K562 (cell line): ENCODE data around the gene MEF2D. TPM values are rescaled to one million over a fixed set of nuclear protein-coding genes. Genes with fewer than 3 reads are reported as not detected.

Source experiments
- ATAC-seq: fragments of 200-7000 bp; cut with Tn5 transposase; 3 replicates; pipeline ENCODE4 v1.9.1; 2020; ENCODE audit warnings: moderate library complexity
- BruUV-seq: library from RNA; stranded (reverse); fragments of 400-500 nt; replicated peaks from 2 replicates; lab custom pipeline; 2021; lab: Mats Ljungman, UMichigan
- CTCF ChIA-PET: fragments of 300-600 bp; formaldehyde crosslinking; extraction: SDS; loops from one replicate; lab custom pipeline; 2021; ENCODE audit warnings: low intra/inter-chr PET ratio; lab: Yijun Ruan, JAX
- POLR2A ChIA-PET: fragments of 300-600, 350-650 bp; sonication (Branson Sonifier 250); formaldehyde crosslinking; extraction: SDS; loops from one replicate; lab custom pipeline; 2021; ENCODE audit warnings: antibody characterized with exemption, inconsistent platforms; lab: Yijun Ruan, JAX
- DNase-seq, 4 experiments: peaks; one replicate each; pipeline versions ENCODE4 v3.0.0 to v3.0.0-alpha.2; 2011 to 2018; ENCODE audit warnings: low spot score in 3 of 4, mixed read lengths in 3 of 4; ENCODE audit errors: extremely low read depth in 1 of 4
- FAIRE-seq: peaks from 2 replicates; lab custom pipeline; 2011; peaks lifted over from hg19 to GRCh38; lab: Jason Lieb, UNC
- H2AFZ ChIP-seq: 2 replicates; pipeline ENCODE4 v1.6.0; 2011; ENCODE audit warnings: low read depth, low read length, control low read depth, inconsistent platforms
- H3K27ac ChIP-seq: fragments of 200-600 bp; 3 replicates; pipeline ENCODE4 v1.8.0; 2011; ENCODE audit warnings: low read depth, mild to moderate bottlenecking, control low read depth, inconsistent platforms, low read length, moderate library complexity, mixed read lengths; ENCODE audit errors: extremely low read depth
- H3K27me3 ChIP-seq, 2 experiments: fragments of 300-600 bp in 1 of 2; 2 replicates in 1 of 2; 3 replicates in 1 of 2; pipeline versions ENCODE4 v1.6.0 to v1.8.0; 2011; ENCODE audit warnings: inconsistent platforms in 2 of 2, low read length in 2 of 2, mild to moderate bottlenecking in 1 of 2, mixed read lengths in 1 of 2, moderate library complexity in 1 of 2; ENCODE audit not compliant: control insufficient read depth in 2 of 2, insufficient read depth in 2 of 2
- H3K36me3 ChIP-seq: fragments of 300-600 bp; 3 replicates; pipeline ENCODE4 v1.8.0; 2011; ENCODE audit warnings: mild to moderate bottlenecking, low read length, inconsistent platforms; ENCODE audit not compliant: control insufficient read depth, insufficient read depth
- H3K4me1 ChIP-seq, 2 experiments: fragments of 200-600 bp in 1 of 2; replicated peaks in 1 of 2; 2 replicates in 1 of 2; 3 replicates in 1 of 2; pipeline versions ENCODE4 v1.5.1 to v1.8.0; 2011; ENCODE audit warnings: inconsistent platforms in 2 of 2, low read length in 2 of 2, mild to moderate bottlenecking in 1 of 2, mixed read lengths in 1 of 2, moderate library complexity in 1 of 2; ENCODE audit not compliant: control insufficient read depth in 2 of 2, insufficient read depth in 2 of 2
- H3K4me2 ChIP-seq: 2 replicates; pipeline ENCODE4 v1.6.1; 2011; ENCODE audit warnings: low read length, control low read depth, inconsistent platforms, mixed read lengths; ENCODE audit not compliant: insufficient read depth
- H3K4me3 ChIP-seq: fragments of 200-600 bp; sonication (generic), shearing (Covaris generic); 2 replicates; pipeline ENCODE4 v1.5.1; 2016; ENCODE audit warnings: control low read depth, inconsistent platforms
- H3K79me2 ChIP-seq: fragments of 200-600 bp; 3 replicates; pipeline ENCODE4 v1.8.0; 2011; ENCODE audit warnings: low read length, inconsistent platforms; ENCODE audit not compliant: control insufficient read depth, insufficient read depth
- H3K9ac ChIP-seq, 2 experiments: 2 replicates each; pipeline versions ENCODE4 v1.6.0 to v1.6.1; 2011; ENCODE audit warnings: low read depth in 2 of 2, low read length in 2 of 2, control low read depth in 1 of 2, inconsistent platforms in 1 of 2, mild to moderate bottlenecking in 1 of 2, mixed read lengths in 1 of 2; ENCODE audit not compliant: insufficient read depth in 1 of 2
- H3K9me1 ChIP-seq: one replicate; pipeline ENCODE4 v1.6.0; 2011; ENCODE audit warnings: inconsistent platforms, mild to moderate bottlenecking, low read length, moderate library complexity; ENCODE audit not compliant: control insufficient read depth, insufficient read depth
- H3K9me3 ChIP-seq: replicated peaks from 2 replicates; pipeline ENCODE4 v1.5.1; 2011; ENCODE audit warnings: low read depth, low read length, inconsistent platforms; ENCODE audit not compliant: control insufficient read depth, insufficient read depth
- H4K20me1 ChIP-seq: replicated peaks from 2 replicates; pipeline ENCODE4 v1.6.1; 2011; ENCODE audit warnings: low read length, inconsistent platforms, mixed read lengths; ENCODE audit not compliant: control insufficient read depth, insufficient read depth
- CAMTA2 ChIP-seq: fragments of 250-450 bp; sonication (Bioruptor Pico); conservative IDR thresholded peaks from 2 replicates; pipeline ENCODE4 v1.5.1; 2022
- HNRNPL ChIP-seq: fragments of 200-400 bp; formaldehyde crosslinking; IDR thresholded peaks from 2 replicates; pipeline ENCODE4 v1.6.1; 2017; ENCODE audit warnings: low read depth, mild to moderate bottlenecking, low read length
- PPARD ChIP-seq: fragments of 250-450 bp; sonication (Bioruptor Pico); IDR thresholded peaks from 2 replicates; pipeline ENCODE4 v1.8.0; 2022; ENCODE audit warnings: inconsistent platforms, mild to moderate bottlenecking, moderate library complexity
- RAD21 ChIP-seq, 2 experiments: fragments of 250-450 bp in 1 of 2; fragments of 450-650 bp in 1 of 2; sonication (Bioruptor Pico) in 1 of 2; formaldehyde crosslinking in 1 of 2; IDR thresholded peaks in 1 of 2; conservative IDR thresholded peaks in 1 of 2; 2 replicates each; pipeline versions ENCODE4 v1.4.0 to v1.8.0; 2020 to 2022; ENCODE audit warnings: mild to moderate bottlenecking in 2 of 2, moderate library complexity in 1 of 2
- RAD51 ChIP-seq: fragments of 450-650 bp; IDR thresholded peaks from 2 replicates; pipeline ENCODE4 v1.7.1; 2016; ENCODE audit warnings: low read depth, mild to moderate bottlenecking, borderline replicate concordance
- TBP ChIP-seq: optimal IDR thresholded peaks from 2 replicates; pipeline ENCODE3; 2011; ENCODE audit warnings: low read depth, low read length, improper control_type of control experiment
- ZNF780A ChIP-seq: fragments of 250-450 bp; sonication (Bioruptor Pico); IDR thresholded peaks from 2 replicates; pipeline ENCODE4 v1.5.0; 2021; ENCODE audit warnings: mild to moderate bottlenecking
- WGBS: fragments of 100-300 bp; shearing (Covaris generic); methylation state at CpG from one replicate; pipeline ENCODE4 v1.1.6; 2016; ENCODE audit warnings: low coverage, mixed read lengths; ENCODE audit not compliant: insufficient coverage; ENCODE audit errors: missing lambda C conversion rate; 5-methylcytosine and 5-hydroxymethylcytosine counted together
- in situ Hi-C: fragments of 300-500 bp; cut with MboI; formaldehyde crosslinking; loops from 4 replicates; pipeline ENCODE4 v1.15.0; 2018; ENCODE audit warnings: inconsistent platforms, mixed read lengths
- intact Hi-C: fragments of 100-400 bp; cut with micrococcal nuclease; formaldehyde crosslinking; loops from 2 replicates; pipeline ENCODE4 v1.14.2; 2022
- polyA plus RNA-seq, 8 experiments: library from polyadenylated mRNA; depleted of rRNA in 4 of 8; stranded (reverse) in 5 of 8; unstranded in 3 of 8; fragments of >200 nt; fragmentation: Nextera tagmentation in 2 of 8; fragmentation: Illumina TruSeq in 1 of 8; extraction: Ambion mirVana in 2 of 8; extraction: Trizol in 1 of 8; gene quantifications; 2 replicates each; pipeline versions ENCODE4 v1.2.1 to v1.2.3, GENCODE V29; 2011 to 2014; ENCODE audit warnings: inconsistent platforms in 1 of 8, missing spikeins in 1 of 8
- total RNA-seq, 7 experiments: library from RNA; depleted of rRNA in 6 of 7; stranded (reverse); fragments of >200 nt in 6 of 7; fragmentation: Illumina TruSeq in 2 of 7; extraction: Trizol in 2 of 7; gene quantifications; 2 replicates each; pipeline versions ENCODE4 v1.2.1 to v1.2.3, GENCODE V29; 2011 to 2021; ENCODE audit warnings: low replicate concordance in 1 of 7
- TF ChIP-seq, protein P1 (sequence below), 3 experiments: fragments of 200-800 bp in 1 of 3; sonication (Bioruptor generic) in 1 of 3; sonication (generic) in 1 of 3; formaldehyde crosslinking in 1 of 3; IDR thresholded peaks; 2 replicates each; pipeline versions ENCODE4 v1.6.1 to v1.8.0; 2016 to 2022; ENCODE audit warnings: mild to moderate bottlenecking in 2 of 3, missing compliant biosample characterization in 2 of 3, missing genetic modification characterization in 2 of 3, missing genetic modification reagents in 1 of 3

MEF2D gene
- total and polyA plus RNA-seq, 9 of the 15 experiments (the other 6 are each of a cell fraction or from before 2014, with no cell fraction given) = 0.10 to 19.5 (median 2.6) TPM

DNA sequence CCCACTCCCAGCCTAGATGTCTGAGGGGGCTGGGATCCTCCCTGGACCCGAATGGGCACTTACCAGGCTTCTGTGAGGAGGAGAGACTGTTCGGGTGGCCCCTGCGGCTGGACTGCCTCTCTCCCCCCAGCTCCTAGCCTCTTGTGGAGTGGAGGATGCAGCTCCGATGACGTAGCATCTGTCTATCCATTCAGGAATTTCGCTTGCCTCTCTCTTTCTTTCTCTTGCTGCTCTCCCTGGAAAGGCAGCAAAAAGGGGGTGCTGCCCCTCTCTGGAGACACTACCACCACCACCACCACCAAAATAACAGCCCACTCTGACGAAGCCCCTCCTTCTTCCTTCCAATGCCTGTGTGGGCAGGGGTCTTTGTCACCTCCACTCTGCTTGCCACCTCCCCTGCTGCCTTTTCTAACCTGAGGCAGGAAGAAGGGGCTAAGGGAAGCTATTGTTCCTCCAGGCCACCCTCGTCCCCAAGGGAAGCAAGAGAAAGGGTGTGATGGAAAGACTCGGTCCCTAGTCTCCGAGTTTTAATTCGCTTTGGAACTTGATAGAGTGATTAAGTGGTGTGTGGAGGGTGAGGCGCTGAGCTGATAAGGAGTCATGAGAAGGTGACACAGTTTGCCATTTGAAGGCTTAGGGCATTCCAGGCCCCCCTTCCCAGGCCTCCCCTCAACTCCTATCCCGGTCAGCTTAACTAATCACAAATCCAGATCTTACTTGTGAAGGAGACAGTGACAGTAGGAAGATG is 71.1 kb downstream of the MEF2D start (continued):
- TF ChIP-seq, protein P1, sequence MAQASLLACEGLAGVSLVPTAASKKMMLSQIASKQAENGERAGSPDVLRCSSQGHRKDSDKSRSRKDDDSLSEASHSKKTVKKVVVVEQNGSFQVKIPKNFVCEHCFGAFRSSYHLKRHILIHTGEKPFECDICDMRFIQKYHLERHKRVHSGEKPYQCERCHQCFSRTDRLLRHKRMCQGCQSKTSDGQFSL (CRISPR knock-in tag; IDR thresholded peaks at IDR 0.05) = no peak
- TF ChIP-seq, protein P1 (tag; IDR thresholded peaks at IDR 0.05) = no peak
- TF ChIP-seq RAD21 (CRISPR knock-in tag; conservative IDR thresholded peaks at IDR 0.05 in 1 of 2, IDR thresholded peaks at IDR 0.05 in 1 of 2) (no peak), ZNF780A (CRISPR knock-in tag) (no peak)

DNA sequence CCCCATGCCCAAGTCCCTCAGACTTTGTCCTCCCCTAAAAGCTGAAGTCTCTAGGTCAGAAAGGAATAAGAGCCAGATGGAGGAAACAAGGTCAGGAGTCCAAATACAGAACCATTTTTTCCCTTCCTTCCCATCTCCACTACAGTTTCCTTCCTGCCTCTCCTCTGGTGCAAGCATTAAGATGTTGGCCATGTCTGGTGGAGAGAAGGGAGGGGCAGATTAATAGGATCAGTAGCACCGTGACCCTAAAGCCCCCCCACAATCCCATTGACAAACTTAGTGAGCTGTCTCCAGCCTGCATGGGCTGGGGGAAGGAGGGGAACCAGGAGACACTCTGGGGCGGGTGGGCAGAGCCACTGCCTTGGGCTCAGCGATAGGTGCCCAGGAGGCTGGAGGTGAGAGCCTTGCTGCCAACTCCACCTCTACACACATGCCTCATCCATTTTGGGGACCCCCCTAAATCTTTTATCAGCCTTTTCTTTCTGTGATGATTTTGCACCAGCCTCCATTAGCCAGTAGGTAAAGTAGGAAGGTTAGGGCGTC is 71.8 kb downstream of the MEF2D start:
- Histone ChIP-seq H3K79me2 (no peaks in the 10 kb centered on the region), H3K9me1 (no peaks in the 10 kb centered on the region), H3K27me3 (peaks cover 26 to 31% of the 10 kb centered on the region in 2 experiments), H3K36me3 (no peaks in the 10 kb centered on the region), H3K4me2 (no peak overlapping the region), H3K9ac (no peak overlapping the region), H2AFZ (no peak overlapping the region), H3K9me3 (no peaks in the 10 kb centered on the region), H4K20me1 (no peaks in the 10 kb centered on the region), H3K4me1 (peaks cover 2 to 25% of the 10 kb centered on the region in 2 experiments; a peak in 3 of 5 replicates), H3K27ac (no peak overlapping the region), H3K4me3 (no peak overlapping the region)
- FAIRE-seq = no peak
- intact Hi-C loops = no loop called here
- 0% methylated on average over 4 of the region's 4 CpGs for WGBS
- TF ChIP-seq RAD51 = no peak
- TF ChIP-seq HNRNPL = no peak
- no peak for TF ChIP-seq PPARD (CRISPR knock-in tag)
- TF ChIP-seq TBP = no peak
- TF ChIP-seq CAMTA2 = no peak
- in situ Hi-C loops = no loop called here
- ChIA-PET CTCF (no interaction called here), POLR2A (interaction anchor here (0.7 to 1.0 kb wide), 3 partner anchors 20 to 167 kb away, joined by 3 to 6 read pairs (median 3); no protein-coding TSS in a partner anchor)
- no TSS peak for BruUV-seq
- DNase-seq = no peak
- ATAC-seq = no peak
